ENCODE results near the gene EML6.

Gene EML6

DNA sequence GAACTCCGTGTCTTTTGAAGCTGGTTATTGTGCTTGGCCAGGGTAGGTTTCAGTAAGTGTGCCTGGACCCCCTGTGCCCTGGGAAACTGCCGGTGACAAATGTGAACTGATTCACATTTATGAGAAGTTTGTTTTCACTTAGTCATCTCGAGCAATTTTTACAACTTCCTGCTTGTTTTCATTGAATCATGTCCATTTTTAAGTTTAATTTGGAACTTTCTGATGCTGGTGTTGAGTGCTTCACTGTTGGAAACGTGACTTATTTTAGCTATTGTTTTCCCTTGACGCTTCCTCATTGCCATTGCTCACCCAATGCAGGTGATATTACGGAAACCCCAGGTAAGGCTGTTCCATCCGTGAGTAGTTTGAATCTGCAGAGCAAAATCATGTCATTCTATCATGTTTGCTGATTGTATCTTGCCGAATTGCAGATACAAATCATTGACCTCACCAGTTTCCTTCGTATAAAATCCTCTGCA is 229.6 kb downstream of the EML6 start:
- DNase-seq: peak; percentile 30

DNA sequence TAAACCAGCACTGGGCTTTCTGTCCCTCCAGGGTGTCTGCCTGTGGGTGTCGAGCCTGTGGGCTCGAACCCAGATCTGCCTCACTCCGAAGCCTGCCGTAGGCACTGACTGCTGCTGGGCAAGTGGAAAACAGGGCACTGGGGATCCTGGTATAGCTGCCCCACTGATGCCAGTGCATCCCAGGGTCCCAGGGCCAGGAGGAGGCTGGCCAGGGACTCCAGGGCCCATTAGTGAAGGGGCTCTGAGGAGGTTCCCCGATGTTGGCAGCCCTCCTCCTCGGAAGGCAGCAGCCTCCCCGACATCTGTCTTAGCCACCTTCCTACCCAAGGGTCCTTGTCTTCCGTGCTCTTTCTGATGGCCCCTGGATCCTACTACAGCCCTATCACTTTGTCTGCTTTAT is 230.7 kb downstream of the EML6 start:
- DNase-seq: no peak

GRCh38 chr2:54954705-54955357 is 231.4 kb downstream of the EML6 start:
- DNase-seq: no peak

DNA sequence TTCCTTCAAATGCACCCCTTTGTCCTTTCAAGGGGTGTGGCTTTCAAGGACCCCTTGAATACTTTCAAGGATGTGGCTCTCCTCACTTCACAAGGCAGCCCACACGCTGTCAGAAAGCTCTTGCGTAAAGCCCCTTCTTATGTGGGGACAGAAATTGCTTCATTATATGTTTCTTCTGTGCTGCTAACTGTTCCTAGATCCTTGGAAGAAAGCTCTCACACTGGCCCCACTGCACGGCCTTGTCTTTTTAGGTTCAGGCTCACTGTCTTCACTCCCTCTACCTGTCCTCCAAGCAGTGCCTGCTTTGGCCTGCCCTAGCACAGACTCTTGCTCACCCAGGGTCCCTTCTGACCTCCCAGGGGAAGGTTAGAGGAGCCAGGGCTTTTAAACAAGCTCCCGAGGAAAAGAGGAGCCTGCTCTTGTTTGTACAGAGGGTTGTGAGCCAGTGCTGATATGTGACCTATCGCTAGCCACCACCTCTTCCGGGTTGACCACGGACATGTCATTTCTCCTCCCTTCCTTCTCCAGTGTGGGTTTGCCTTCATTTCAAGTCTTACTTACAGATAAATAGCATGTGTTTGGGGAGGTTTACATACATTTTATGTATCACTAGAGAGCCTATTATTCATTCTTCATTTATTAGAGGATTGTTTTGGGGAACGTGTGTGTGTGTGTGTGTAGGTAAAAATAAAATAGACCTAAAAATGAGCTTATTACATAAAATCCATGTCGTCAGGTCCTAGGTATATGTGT is 232.1 kb downstream of the EML6 start:
- peak; percentile 89 for DNase-seq

DNA sequence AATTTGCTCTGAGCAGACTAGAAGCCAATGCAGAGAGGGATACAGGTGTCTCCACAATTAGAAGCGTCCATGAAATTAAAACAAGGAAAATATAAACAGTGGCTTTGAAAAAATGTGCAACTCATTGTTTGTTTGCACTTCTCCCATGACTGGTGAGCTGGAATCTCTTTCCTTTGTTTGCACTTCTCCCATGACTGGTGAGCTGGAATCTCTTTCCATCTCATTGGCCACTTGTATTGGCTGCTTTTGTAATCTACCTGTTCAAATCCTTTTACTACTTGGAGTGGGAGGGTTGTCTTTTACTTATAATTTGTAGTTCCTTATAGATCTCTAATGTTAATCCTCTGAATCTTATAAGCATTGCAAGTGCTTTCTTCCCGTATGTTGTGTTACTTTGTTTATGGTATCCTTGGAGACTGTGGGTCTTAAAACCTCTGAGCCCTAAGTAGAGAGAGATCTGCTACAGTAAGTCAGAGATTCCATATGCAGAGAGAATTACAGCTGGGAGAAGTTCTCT is 232.7 kb downstream of the EML6 start:
- DNase-seq: peak; percentile 38

DNA sequence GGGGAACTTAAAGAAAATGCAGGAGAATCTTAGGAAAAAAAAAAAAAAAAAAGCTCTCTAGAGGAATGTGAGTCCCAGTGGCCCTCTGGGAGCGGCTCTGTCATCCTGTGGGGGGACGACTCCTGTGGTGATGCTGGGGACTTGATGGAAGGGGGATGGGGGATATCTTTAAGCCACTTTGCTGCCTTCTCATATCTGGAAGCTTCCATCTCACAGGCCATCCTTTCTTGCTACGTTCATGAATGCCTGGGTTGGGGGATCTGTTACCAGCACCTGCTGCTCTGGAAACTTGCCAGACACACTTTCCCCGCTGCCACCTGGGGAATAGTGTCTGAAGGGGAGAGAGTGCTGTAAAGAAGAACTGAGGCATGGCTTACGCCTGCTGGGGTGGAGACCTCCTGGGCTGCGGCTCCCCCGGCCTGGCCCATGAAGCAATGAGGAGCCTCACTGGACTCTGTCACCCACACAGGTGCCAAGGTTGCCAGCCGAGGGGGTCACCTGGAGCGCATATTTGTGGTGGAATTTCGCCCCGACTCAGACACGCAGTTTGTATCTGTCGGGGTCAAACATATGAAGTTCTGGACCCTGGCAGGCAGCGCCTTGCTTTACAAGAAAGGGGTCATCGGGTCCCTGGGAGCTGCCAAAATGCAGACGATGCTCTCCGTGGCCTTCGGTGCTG is 234.0 kb downstream of the EML6 start:
- DNase-seq: no peak

DNA sequence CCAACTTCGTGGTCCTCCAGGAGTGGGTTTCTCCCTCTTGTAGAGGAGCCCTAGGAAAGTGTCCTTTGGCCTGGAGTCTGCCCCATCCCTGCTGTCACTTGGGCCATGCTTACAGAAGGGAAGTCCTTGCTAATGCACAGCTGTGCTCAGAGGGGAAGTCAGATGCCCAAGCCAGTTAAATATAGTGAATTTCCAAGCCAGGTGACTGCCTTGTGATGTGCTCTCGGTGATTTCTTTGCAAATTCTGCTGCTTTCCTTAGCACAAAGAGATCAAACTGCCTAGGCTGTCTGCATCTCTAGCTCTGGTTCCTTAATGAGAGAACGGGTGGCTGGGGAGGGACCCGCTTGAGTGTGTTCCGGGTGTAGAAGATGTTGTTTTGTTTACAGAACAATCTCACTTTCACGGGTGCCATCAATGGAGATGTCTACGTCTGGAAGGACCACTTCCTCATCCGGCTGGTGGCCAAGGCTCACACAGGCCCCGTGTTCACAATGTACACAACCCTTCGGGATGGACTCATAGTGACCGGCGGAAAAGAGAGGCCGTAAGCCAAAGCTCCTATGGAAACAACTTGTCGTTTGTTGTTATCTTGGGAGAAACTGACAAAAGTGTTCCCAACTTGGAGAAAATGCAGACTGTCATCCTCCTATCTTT is 235.4 kb downstream of the EML6 start:
- DNase-seq: no peak

DNA sequence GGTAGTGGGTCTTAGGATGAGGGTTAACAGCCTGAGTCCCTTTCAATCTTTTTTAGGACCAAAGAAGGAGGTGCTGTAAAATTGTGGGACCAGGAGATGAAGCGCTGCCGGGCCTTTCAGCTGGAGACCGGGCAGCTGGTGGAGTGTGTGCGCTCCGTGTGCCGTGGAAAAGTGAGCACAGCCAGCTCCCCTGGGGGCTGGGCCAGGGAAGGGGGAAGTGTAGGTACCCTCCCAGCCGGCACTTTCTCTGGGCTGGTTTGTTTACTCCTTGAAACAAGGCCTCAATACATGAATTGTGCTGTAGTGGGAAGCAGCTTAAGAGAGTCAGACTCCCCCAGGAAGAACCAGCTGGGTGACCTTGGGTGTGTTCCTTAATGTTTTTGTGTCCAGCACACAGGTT is 236.7 kb downstream of the EML6 start:
- DNase-seq: no peak

DNA sequence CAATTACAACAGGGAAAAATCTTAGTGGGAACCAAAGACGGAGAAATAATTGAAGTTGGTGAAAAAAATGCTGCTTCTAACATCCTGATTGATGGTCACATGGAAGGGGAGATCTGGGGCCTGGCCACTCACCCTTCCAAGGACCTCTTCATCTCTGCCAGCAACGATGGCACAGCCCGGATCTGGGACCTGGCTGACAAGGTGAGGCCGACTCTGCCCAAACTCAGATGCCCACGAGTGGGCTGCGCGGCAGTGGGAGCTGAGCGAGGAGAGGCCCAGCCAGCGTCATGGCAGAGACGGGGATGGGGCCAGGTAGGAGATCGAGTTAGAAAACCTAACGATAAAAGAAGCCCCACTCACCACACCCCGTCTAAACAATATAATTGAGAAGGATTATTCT is 239.0 kb downstream of the EML6 start:
- DNase-seq: no peak

DNA sequence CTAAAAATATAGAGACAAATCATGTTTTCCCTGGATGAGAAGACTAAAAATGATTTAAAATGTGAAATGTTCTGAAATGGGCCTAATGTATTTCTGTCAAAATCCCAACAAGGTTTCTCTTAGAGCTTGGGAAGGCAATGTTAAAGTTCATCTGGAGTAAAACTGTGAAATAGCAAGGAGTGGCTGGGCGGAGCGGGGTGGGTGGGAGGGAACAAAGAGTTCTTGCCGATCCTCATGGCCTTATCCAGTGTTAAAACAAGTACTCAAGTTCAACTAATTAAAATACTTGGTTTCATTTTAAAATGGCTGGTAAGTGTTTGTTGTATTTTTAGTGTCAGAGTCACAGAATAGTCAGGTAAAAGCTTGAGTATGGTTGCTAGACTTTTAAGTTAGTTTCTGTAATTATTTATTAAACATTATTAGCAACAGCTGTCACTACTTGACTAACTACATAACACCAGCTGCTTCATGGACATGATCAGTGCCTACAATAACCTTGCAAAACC is 239.5 kb downstream of the EML6 start:
- no peak for DNase-seq

DNA sequence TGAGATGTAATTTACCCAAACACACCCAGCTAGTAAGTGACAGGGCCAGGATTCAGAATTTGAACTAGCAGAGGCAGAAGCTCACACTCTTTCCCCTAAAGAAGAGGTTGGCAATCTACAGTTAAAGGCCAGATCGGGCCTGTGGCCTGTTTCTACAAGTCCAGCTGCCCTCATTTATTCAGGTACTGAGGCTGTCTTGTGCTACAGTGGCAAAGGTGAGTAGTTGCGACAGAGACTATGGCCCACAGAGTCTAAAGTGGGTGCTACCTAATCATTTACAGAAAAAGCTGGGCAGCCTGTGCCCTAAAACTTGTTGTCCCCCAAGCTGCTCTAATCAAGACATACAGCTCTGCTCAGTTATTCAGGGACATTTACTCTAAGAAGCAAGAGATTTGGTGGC is 240.0 kb downstream of the EML6 start:
- no peak for DNase-seq

GRCh38 chr2:54964271-54964670 is 240.8 kb downstream of the EML6 start:
- DNase-seq: no peak

DNA sequence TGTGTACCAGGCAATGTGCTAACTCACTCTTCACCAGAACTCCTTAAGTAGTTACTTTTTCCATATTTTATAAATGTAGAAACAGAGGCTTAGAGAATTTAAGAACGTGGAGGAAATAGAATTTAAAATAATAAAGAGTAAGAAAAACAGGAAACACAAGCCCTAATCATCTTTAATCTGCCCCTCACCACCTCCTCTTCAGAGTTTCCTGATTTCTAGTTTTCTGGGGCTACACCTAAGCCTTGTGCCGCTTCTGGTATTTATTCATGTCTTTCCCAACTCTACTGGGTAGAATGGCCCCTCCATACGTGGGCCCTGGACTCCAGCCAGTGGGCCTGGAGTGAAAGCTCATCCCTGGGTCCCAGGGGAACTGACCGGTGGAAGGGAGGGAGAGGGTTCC is 241.4 kb downstream of the EML6 start:
- no peak for DNase-seq

DNA sequence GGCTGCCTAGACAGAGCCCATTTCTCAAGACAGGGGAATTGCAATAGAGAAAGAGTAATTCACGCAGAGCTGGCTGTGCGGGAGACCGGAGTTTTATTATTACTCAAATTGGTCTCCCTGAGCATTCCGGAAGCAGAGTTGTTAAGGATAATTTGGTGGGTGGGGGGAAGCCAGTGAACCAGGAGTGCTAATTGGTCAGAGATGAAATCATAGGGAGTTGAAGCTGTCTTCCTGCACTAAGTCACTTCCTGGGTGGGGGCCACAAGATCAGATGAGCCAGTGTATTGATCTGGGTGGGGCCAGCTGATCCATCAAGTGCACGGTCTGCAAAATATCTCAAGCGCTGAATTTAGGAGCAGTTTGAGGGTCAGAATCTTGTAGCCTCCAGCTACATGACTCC is 242.0 kb downstream of the EML6 start:
- DNase-seq: no peak

GRCh38 chr2:54966165-54966832 is 242.8 kb downstream of the EML6 start:
- no peak for DNase-seq

GRCh38 chr2:54966837-54967236 is 243.4 kb downstream of the EML6 start:
- DNase-seq: no peak

- DNase-seq: no peak
Observed at GRCh38 chr2:54967269-54967668, 243.8 kb downstream of the EML6 start.

DNA sequence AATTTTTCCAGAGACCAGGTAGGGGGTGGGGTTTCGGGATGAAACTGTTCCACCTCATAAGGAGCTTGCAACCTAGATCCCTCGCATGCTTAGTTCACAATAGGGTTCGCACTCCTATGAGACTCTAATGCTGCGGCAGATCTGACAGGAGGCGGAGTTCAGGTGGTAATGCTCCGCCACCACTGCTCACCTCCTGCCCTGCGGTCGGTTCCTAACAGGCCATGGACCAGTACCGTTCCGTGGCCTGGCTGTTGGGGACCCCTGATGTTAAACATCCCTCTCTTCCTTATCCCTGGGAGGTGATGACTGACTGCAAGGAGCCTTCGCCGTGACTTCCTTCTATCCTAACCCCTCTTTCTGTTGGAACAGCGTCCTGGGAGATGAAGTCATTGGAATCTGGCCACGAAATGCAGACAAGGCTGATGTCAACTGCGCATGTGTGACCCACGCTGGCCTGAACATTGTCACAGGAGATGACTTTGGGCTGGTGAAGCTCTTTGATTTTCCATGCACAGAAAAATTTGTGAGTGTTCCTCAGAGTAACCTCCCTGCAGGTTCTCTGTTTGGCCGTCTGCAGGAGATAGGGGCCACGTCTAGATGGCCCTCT is 244.4 kb downstream of the EML6 start:
- no peak for DNase-seq

GRCh38 chr2:54968561-54969218 is 245.2 kb downstream of the EML6 start:
- no peak for DNase-seq

- no peak for DNase-seq
Observed at GRCh38 chr2:54969295-54969939, 246.0 kb downstream of the EML6 start.

DNA sequence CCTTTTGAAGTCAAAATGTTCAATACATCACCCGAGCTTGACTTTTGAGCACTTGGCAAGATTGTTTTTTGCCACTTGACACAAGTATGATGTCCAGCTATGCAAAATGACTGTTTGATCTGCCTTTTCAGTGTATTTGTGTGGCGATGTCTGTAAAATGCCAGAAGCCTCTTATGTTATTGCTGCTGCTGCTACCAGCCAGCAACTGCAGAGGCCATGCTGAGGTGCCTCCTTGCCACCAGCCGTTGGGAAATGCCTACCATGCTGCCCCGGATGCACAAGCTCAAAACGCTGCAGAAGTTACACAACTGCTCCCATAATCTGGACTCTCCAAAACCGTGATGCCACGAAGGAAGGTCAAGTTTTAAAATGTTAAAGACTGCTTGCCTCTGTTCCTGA is 246.5 kb downstream of the EML6 start:
- DNase-seq: no peak

Measured in hematopoietic multipotent progenitor cell treated with erythropoietin and hydrocortisone succinate and interleukin-3 and kit ligand, for 6 days (in vitro differentiated cells).